GM13977 (cell line): Measurements from ENCODE around the gene FSCN2.

Source experiments
- DNase-seq: peaks from one replicate; pipeline ENCODE4 v3.0.0; 2012; ENCODE audit warnings: low spot score
- CTCF ChIP-seq: IDR thresholded peaks from 2 replicates; pipeline ENCODE4 v1.5.1; 2012; ENCODE audit warnings: mild to moderate bottlenecking, control low read depth; ENCODE audit not compliant: insufficient read depth; ENCODE audit errors: extremely low read depth, missing control alignments
- in situ Hi-C: fragments of 300-500 bp; cut with MboI; formaldehyde crosslinking; loops from one replicate; pipeline ENCODE4 v1.12.0; 2022; ENCODE audit warnings: low sequenced_read_pairs, low pct_unique_long_range_greater_than_20kb, mixed read lengths, inconsistent platforms; ENCODE audit not compliant: unreplicated experiment

FSCN2 gene

GRCh38 chr17:81535480-81536298, 7.5 kb downstream of the FSCN2 start:
- DNase-seq, result no peak
- in situ Hi-C loops, result no loop called here
- TF ChIP-seq CTCF, result no peak

DNA sequence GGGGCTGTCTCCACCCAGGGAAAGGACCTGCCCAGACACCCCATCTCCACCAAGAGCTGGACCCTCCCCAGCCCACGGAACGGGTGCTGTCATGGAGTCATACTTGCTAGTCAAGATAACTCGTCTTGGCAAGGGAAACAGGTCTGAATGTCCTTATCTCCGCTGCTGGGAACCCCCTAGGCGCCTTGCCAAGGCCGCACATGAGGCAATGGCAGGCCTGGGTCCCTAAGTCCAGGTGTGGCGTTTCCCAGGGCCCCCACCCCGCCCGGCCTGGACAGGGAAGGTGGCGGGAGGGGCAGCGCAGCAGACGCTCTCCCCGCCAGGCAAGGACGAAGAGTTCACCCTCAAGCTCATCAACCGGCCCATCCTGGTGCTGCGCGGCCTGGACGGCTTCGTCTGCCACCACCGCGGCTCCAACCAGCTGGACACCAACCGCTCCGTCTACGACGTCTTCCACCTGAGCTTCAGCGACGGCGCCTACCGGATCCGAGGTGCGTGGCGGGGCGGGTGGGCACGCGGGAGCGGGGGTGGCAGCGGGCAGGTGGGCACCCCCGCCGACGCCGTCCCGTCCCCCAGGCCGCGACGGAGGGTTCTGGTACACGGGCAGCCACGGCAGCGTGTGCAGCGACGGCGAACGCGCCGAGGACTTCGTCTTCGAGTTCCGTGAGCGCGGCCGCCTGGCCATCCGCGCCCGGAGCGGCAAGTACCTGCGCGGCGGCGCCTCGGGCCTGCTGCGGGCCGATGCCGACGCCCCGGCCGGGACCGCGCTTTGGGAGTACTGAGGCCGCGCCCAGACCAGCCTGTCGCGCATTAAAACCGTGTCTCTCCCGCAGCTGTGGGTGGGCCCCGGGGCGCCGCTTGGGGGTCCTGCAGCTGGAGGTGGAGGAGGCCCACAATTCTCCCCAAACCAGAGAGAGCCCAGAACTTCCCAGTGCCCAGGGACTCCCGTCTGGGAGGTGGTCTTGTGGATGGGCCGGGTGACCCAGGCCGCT, 8.4 kb downstream of the FSCN2 start:
- no peak for TF ChIP-seq CTCF
- in situ Hi-C loops, result no loop called here
- DNase-seq, result no peak

- DNase-seq, result peak; percentile 77
These were observed 9.2 kb downstream of the FSCN2 start for GRCh38 chr17:81537343-81537855.

GRCh38 chr17:81537856-81538555, 9.8 kb downstream of the FSCN2 start:
- TF ChIP-seq CTCF, result no peak
- in situ Hi-C loops, result no loop called here
- DNase-seq, result no peak

More at GRCh38 chr17:81537343-81537855, 9.2 kb downstream of the FSCN2 start:
- in situ Hi-C loops, result no loop called here
- TF ChIP-seq CTCF, result peak; percentile 72

DNA sequence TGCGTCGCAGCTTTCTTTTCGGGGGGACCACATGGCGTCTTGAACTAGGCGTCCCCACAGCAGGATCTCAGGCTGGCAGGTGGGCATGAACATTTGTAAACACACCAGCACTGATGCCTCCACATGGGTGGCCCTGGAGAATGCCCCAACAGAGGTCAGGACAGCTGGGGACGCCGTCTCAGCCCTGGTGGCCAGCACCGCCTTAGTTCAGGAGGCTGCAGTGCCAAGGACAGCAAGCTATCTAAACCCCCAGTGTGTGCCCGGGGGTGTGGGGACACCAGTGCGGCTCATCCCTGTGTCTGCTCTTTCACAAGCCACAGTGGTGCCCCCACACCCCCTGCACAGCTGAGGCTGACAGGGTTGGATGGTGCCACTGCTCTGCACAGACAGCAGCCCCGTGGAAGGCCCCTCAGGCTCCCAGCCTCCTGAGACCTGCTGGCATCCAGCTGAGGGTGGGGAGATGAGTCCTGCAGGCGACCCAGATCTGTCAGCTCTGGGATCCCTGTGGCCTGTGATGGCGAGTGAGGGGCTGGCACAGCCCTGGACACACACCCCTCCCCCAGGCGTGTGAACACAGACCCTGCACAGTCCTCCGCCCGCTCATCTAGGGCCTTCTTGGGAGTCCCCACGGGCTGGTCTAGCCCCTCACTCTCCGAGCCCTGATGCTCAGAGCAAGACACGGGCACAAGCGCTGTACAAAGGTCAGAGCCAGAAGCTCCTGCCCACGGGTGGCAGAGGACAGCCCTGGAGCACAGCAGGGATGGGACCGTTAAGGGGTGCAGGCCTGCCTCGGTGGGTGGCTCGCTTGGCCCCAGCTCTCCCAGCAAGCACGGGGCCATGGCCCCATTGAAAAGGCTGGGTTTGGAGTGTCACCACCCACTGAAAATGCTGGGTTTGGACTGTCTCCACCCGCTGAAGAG, 10.7 kb downstream of the FSCN2 start:
- DNase-seq, result no peak
- no peak for TF ChIP-seq CTCF
- in situ Hi-C loops, result no loop called here

DNA sequence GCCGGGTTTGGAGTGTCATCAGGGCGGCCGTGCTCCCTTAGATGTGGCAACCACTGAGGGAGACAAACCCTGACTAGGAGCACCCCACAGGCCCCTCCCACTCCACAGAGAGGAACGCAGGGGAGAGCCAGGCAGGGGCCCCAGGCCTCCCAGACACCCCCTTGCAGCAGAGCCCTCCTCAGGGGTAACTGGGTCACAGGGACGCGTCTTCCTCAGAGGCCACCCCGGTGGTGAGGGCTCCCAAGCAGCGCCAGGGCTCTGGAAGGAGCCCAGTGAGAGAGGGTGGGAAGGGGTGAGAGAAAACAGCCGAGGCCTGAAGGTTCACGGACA, 11.4 kb downstream of the FSCN2 start:
- no peak for TF ChIP-seq CTCF
- in situ Hi-C loops, result no loop called here
- no peak for DNase-seq
